ENCODE data around the gene SATL1. TPM values are rescaled to one million over a fixed set of nuclear protein-coding genes. Genes with fewer than 3 reads are reported as not detected.

Gene SATL1
- total and polyA plus RNA-seq, 4 donors: 0.02 to 0.06 TPM; not detected in 2

GRCh38 chrX:85052205-85052604 lies 191.4 kb downstream of the SATL1 start:
- no peak for ATAC-seq (ENCODE audit: insufficient read depth, low FRiP score)
- H3K27me3 ChIP-seq (ENCODE audit: control insufficient read depth in 3 of 3, insufficient read depth in 3 of 3, low read length in 2 of 3): peaks cover 0 to 3% (median 2%) of the 10 kb centered on the region in 3 donors
- no peaks in the 10 kb centered on the region for H3K4me1 ChIP-seq (ENCODE audit: control insufficient read depth in 5 of 5, insufficient read depth in 5 of 5, low read length in 5 of 5)
- 48 to 52% methylated on average over 3 of the region's 3 CpGs for WGBS, 2 donors
- no peak overlapping the region for H3K27ac ChIP-seq (ENCODE audit: low read depth in 1 of 2, low read length in 1 of 2)
- DNase-seq: no peak
- H3K9ac ChIP-seq (ENCODE audit: insufficient read depth in 1 of 2, low read length in 2 of 2): no peak overlapping the region
- no peaks in the 10 kb centered on the region for H3K9me3 ChIP-seq (ENCODE audit: control insufficient read depth in 4 of 4, insufficient read depth in 3 of 4, low read length in 3 of 4)
- H3K4me3 ChIP-seq: no peak overlapping the region
- no peak for TF ChIP-seq CTCF (IDR thresholded peaks at IDR 0.05; ENCODE audit: control extremely low read depth, extremely low read depth)
- H3K36me3 ChIP-seq (ENCODE audit: control insufficient read depth in 4 of 4, insufficient read depth in 4 of 4, low read length in 4 of 4): no peaks in the 10 kb centered on the region

GRCh38 chrX:85051627-85052026 lies 192.0 kb downstream of the SATL1 start:
- H3K4me3 ChIP-seq: no peak overlapping the region
- no peak overlapping the region for H3K9ac ChIP-seq (ENCODE audit: insufficient read depth in 1 of 2, low read length in 2 of 2)
- ATAC-seq (ENCODE audit: insufficient read depth, low FRiP score): no peak
- peaks cover 0 to 3% (median 2%) of the 10 kb centered on the region in 3 donors for H3K27me3 ChIP-seq (ENCODE audit: control insufficient read depth in 3 of 3, insufficient read depth in 3 of 3, low read length in 2 of 3)
- no peak for TF ChIP-seq CTCF (IDR thresholded peaks at IDR 0.05; ENCODE audit: control extremely low read depth, extremely low read depth)
- no peaks in the 10 kb centered on the region for H3K9me3 ChIP-seq (ENCODE audit: control insufficient read depth in 4 of 4, insufficient read depth in 3 of 4, low read length in 3 of 4)
- H3K4me1 ChIP-seq (ENCODE audit: control insufficient read depth in 5 of 5, insufficient read depth in 5 of 5, low read length in 5 of 5): no peaks in the 10 kb centered on the region
- DNase-seq: no peak
- H3K36me3 ChIP-seq (ENCODE audit: control insufficient read depth in 4 of 4, insufficient read depth in 4 of 4, low read length in 4 of 4): no peaks in the 10 kb centered on the region
- H3K27ac ChIP-seq (ENCODE audit: low read depth in 1 of 2, low read length in 1 of 2): peak overlapping the region in 1 of 2 donors; percentile 33
- WGBS, 2 donors: 67 to 100% methylated on average over 1 of the region's 1 CpG

Other genes starting within 250 kb of the SATL1 start
- gene APOOL, start 239.9 kb downstream of the SATL1 start, total RNA-seq: 10 to 100 TPM; 17.8 to 21.6 TPM
- 1 to 10 TPM; 4.5 to 5.0 TPM for gene APOOL, start 239.9 kb downstream of the SATL1 start, polyA plus RNA-seq
- 10 to 100 TPM in 1 of 2 donors, 1 to 10 TPM in 1; 1.2 to 31.5 TPM for gene ZNF711, start 212 bp upstream of the SATL1 start, total RNA-seq
- 1 to 10 TPM in 1 of 2 donors, under 1 TPM in 1; 0.58 to 1.2 TPM for gene ZNF711, start 212 bp upstream of the SATL1 start, polyA plus RNA-seq
- 1 to 10 TPM; 1.6 TPM for gene POF1B, start 135.9 kb upstream of the SATL1 start, total RNA-seq
- gene POF1B, start 135.9 kb upstream of the SATL1 start, polyA plus RNA-seq: under 1 TPM; 0.47 to 0.65 TPM

Data from lung (tissue), 12 donors.